HepG2 (cell line): Measurements from ENCODE around the gene LRRFIP2. TPM values are rescaled to one million over a fixed set of nuclear protein-coding genes. Genes with fewer than 3 reads are reported as not detected.
A peak's percentile ranks its signal among the peaks of the same experiment; 100 is the strongest.

Experiments
- ATAC-seq: fragments of 200-7000 bp; cut with Tn5 transposase; 3 replicates; pipeline ENCODE4 v1.9.1; 2020; ENCODE audit warnings: mild to moderate bottlenecking, moderate library complexity
- BruUV-seq: library from RNA; stranded (reverse); fragments of 400-500 nt; replicated peaks from 2 replicates; lab custom pipeline; 2021; lab: Mats Ljungman, UMichigan
- CTCF ChIA-PET: fragments of 300-600 bp; formaldehyde crosslinking; extraction: SDS; loops from one replicate; lab custom pipeline; 2021; ENCODE audit warnings: low total read pairs, inconsistent platforms, low intra/inter-chr PET ratio; lab: Yijun Ruan, JAX
- POLR2A ChIA-PET: fragments of 350-600 bp; sonication (Branson Sonifier 250); formaldehyde crosslinking; loops from one replicate; lab custom pipeline; 2020; ENCODE audit warnings: antibody characterized with exemption, inconsistent platforms; lab: Yijun Ruan, JAX
- DNase-seq: peaks from one replicate; pipeline ENCODE4 v3.0.0-alpha.2; 2015; ENCODE audit warnings: low spot score
- FAIRE-seq: peaks from 3 replicates; lab custom pipeline; 2011; peaks lifted over from hg19 to GRCh38; lab: Jason Lieb, UNC
- H2AFZ ChIP-seq: one replicate; pipeline ENCODE4 v1.6.1; 2011; ENCODE audit warnings: low read length, inconsistent platforms
- H3K27ac ChIP-seq: fragments of 300-600 bp; 3 replicates; pipeline ENCODE4 v1.8.0; 2011; ENCODE audit warnings: mixed run types, mild to moderate bottlenecking, mixed read lengths, low read length, inconsistent platforms; ENCODE audit not compliant: insufficient read depth; ENCODE audit errors: extremely low read length
- H3K27me3 ChIP-seq, 2 experiments: fragments of 200-600 bp in 1 of 2; 2 replicates in 1 of 2; 3 replicates in 1 of 2; pipeline versions ENCODE4 v1.6.0 to v1.8.0; 2011; ENCODE audit warnings: low read length in 2 of 2, mild to moderate bottlenecking in 2 of 2, moderate library complexity in 2 of 2, inconsistent platforms in 1 of 2; ENCODE audit not compliant: insufficient read depth in 2 of 2, control insufficient read depth in 1 of 2
- H3K36me3 ChIP-seq, 2 experiments: fragments of 200-600 bp in 1 of 2; replicated peaks in 1 of 2; 2 replicates in 1 of 2; 3 replicates in 1 of 2; pipeline versions ENCODE4 v1.5.1 to v1.8.0; 2011; ENCODE audit warnings: low read length in 2 of 2, inconsistent platforms in 1 of 2; ENCODE audit not compliant: insufficient read depth in 2 of 2, control insufficient read depth in 1 of 2
- H3K4me1 ChIP-seq: 2 replicates; pipeline ENCODE4 v1.5.1; 2012; ENCODE audit warnings: low read length, inconsistent platforms; ENCODE audit not compliant: insufficient read depth
- H3K4me2 ChIP-seq: 2 replicates; pipeline ENCODE4 v1.6.0; 2011; ENCODE audit warnings: low read depth, low read length, inconsistent platforms
- H3K4me3 ChIP-seq, 3 experiments: fragments of 200-600 bp in 1 of 3; sonication (generic), shearing (Covaris generic) in 1 of 3; replicated peaks in 1 of 3; 2 replicates each; pipeline ENCODE4 v1.5.1; 2011 to 2016; ENCODE audit warnings: low read length in 3 of 3, inconsistent platforms in 2 of 3, low read depth in 2 of 3, mild to moderate bottlenecking in 2 of 3, control low read depth in 1 of 3, mixed read lengths in 1 of 3; ENCODE audit not compliant: insufficient read depth in 1 of 3
- H3K79me2 ChIP-seq: one replicate; pipeline ENCODE4 v1.6.1; 2011; ENCODE audit warnings: low read length, inconsistent platforms; ENCODE audit not compliant: insufficient read depth
- H3K9ac ChIP-seq: 2 replicates; pipeline ENCODE4 v1.6.0; 2011; ENCODE audit warnings: mild to moderate bottlenecking, low read depth, low read length, inconsistent platforms; ENCODE audit not compliant: insufficient read depth
- H3K9me3 ChIP-seq: 2 replicates; pipeline ENCODE4 v1.5.1; 2012; ENCODE audit warnings: mild to moderate bottlenecking, low read length
- H4K20me1 ChIP-seq: 2 replicates; pipeline ENCODE4 v1.6.0; 2011; ENCODE audit warnings: inconsistent platforms, mild to moderate bottlenecking, low read length, moderate library complexity; ENCODE audit not compliant: insufficient read depth
- MAFF ChIP-seq: IDR thresholded peaks from 2 replicates; pipeline ENCODE4 v1.6.1; 2011; ENCODE audit warnings: low read depth, low read length, improper control_type of control experiment
- MAFK ChIP-seq, 2 experiments: IDR thresholded peaks in 1 of 2; conservative IDR thresholded peaks in 1 of 2; 2 replicates each; pipeline ENCODE4 v1.6.1; 2011; ENCODE audit warnings: improper control_type of control experiment in 2 of 2, low read length in 2 of 2
- NFE2L2 ChIP-seq: fragments of 150-350 bp; IDR thresholded peaks from 2 replicates; pipeline ENCODE4 v1.6.1; 2014; ENCODE audit warnings: low read length
- ZNF224 ChIP-seq: sonication (generic); formaldehyde crosslinking; IDR thresholded peaks from 2 replicates; pipeline ENCODE4 v1.5.0; 2020; ENCODE audit warnings: mild to moderate bottlenecking, missing genetic modification reagents
- WGBS: methylation state at CpG from one replicate; pipeline ENCODE4 v1.1.6; 2017; ENCODE audit warnings: low lambda C conversion rate; 5-methylcytosine and 5-hydroxymethylcytosine counted together
- in situ Hi-C: cut with HindIII; loops from 2 replicates; pipeline ENCODE4 v1.10.0; 2017; ENCODE audit warnings: low pct_unique_long_range_greater_than_20kb; ENCODE audit not compliant: extremely low pct_ligation_motif_present
- intact Hi-C: fragments of 100-400 bp; cut with micrococcal nuclease; formaldehyde crosslinking; loops from one replicate; pipeline ENCODE4 v1.10.0; 2022; ENCODE audit not compliant: unreplicated experiment
- polyA plus RNA-seq, 8 experiments: library from polyadenylated mRNA; depleted of rRNA in 3 of 8; stranded (reverse) in 7 of 8; unstranded in 1 of 8; fragments of >200 nt; fragmentation: Illumina TruSeq in 4 of 8; extraction: Trizol in 4 of 8; gene quantifications; 2 replicates each; pipeline versions ENCODE4 v1.2.1 to v1.2.3, GENCODE V29; 2011 to 2016; ENCODE audit warnings: low read depth in 4 of 8, missing spikeins in 1 of 8, mixed read lengths in 1 of 8; ENCODE audit not compliant: insufficient read depth in 1 of 8
- total RNA-seq, 5 experiments: library from RNA; depleted of rRNA; stranded (reverse); fragments of >200 nt; fragmentation: Illumina TruSeq; extraction: Trizol; gene quantifications; 2 replicates each; pipeline ENCODE4 v1.2.3, GENCODE V29; 2016; ENCODE audit warnings: low read depth in 1 of 5

LRRFIP2 gene
- total and polyA plus RNA-seq, 2 of the 13 experiments (the other 11 are each of a cell fraction or from before 2014, with no cell fraction given) = 13.5 to 32.2 TPM

DNA sequence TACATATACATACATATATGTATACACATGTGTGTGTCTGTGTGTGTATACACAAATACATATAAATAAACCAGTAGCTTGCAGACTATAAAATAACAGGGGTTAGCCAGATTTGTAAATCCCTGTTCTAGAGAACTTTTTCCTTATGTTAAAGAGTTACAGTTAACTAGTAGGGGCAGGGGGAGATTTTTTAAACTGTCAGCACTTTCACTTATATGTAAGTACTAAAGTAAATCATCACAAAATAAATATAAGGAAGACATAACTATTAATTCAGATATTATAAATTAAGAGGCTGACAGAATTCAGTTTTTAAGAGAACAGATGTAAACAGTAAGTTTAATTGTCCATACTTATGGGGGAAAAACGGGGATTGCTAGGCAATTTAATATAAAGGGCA is 74.0 kb downstream of the LRRFIP2 start:
- H3K4me2 ChIP-seq = no peak overlapping the region
- intact Hi-C loops = no loop called here
- no peak overlapping the region for H3K27ac ChIP-seq
- no peak overlapping the region for H3K9ac ChIP-seq
- ATAC-seq (no peak), DNase-seq (no peak), FAIRE-seq (no peak)
- no peaks in the 10 kb centered on the region for H4K20me1 ChIP-seq
- H3K36me3 ChIP-seq = no peaks in the 10 kb centered on the region
- peak; percentile 28; the same call in 1 of the 2 replicates for TF ChIP-seq MAFF
- TF ChIP-seq ZNF224 (CRISPR knock-in tag) = no peak
- peak; percentile 32 to 72; a peak in 2 of 4 replicates for TF ChIP-seq MAFK (conservative IDR thresholded peaks at IDR 0.05 in 1 of 2, IDR thresholded peaks at IDR 0.05 in 1 of 2; ENCODE audit: low read length in 2 of 2)
- H3K9me3 ChIP-seq = no peaks in the 10 kb centered on the region
- ChIA-PET POLR2A (no interaction called here), CTCF (no interaction called here)
- WGBS = 88% methylated on average over 1 of the region's 1 CpG
- H3K27me3 ChIP-seq = no peaks in the 10 kb centered on the region
- no peak overlapping the region for H3K4me3 ChIP-seq
- peaks cover 24% of the 10 kb centered on the region for H3K4me1 ChIP-seq
- no peaks in the 10 kb centered on the region for H3K79me2 ChIP-seq
- no peak overlapping the region for H2AFZ ChIP-seq
- no TSS peak for BruUV-seq
- in situ Hi-C loops = no loop called here

DNA sequence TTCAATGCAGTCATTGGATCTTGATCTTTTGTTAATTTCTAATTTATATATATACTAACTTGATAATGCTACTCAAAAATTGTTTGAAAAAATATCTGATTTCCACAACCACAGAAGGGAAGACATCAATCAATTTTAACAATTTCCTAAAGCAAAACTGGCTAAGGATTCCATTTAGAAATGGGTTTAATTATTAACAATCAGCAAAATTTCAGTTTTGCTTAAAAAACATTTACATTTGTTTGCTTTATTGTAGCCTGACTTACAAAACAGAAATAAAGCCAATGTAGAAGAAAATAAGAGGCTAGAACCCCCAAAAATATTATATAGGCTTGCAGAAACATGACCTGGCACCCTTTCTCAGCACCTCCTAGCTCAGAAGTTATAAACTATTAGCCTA is 74.9 kb downstream of the LRRFIP2 start:
- H3K27ac ChIP-seq = no peak overlapping the region
- TF ChIP-seq MAFF = peak; percentile 27; the same call in 1 of the 2 replicates
- peak; percentile 62 to 64 for TF ChIP-seq MAFK (conservative IDR thresholded peaks at IDR 0.05 in 1 of 2, IDR thresholded peaks at IDR 0.05 in 1 of 2; ENCODE audit: low read length in 2 of 2)
- no peak for TF ChIP-seq NFE2L2
- TF ChIP-seq, all 625 proteins: peak for 2
- Histone ChIP-seq H3K4me2 (no peak overlapping the region), H4K20me1 (no peaks in the 10 kb centered on the region), H3K9ac (no peak overlapping the region), H3K4me1 (peaks cover 24% of the 10 kb centered on the region), H3K27me3 (no peaks in the 10 kb centered on the region), H3K36me3 (no peaks in the 10 kb centered on the region), H3K79me2 (no peaks in the 10 kb centered on the region), H3K4me3 (no peak overlapping the region), H2AFZ (no peak overlapping the region), H3K9me3 (no peaks in the 10 kb centered on the region)
- in situ Hi-C loops (no loop called here), intact Hi-C loops (no loop called here)
- BruUV-seq = no TSS peak
- no peak for ATAC-seq
- ChIA-PET POLR2A (no interaction called here), CTCF (no interaction called here)
- no peak for FAIRE-seq
- DNase-seq = no peak
